GM18526 (cell line): ENCODE data around the gene CYP27B1.

Source experiments
- POLR2A ChIP-seq: IDR thresholded peaks from 3 replicates; pipeline ENCODE4 v1.6.1; 2011; ENCODE audit not compliant: insufficient read length; ENCODE audit errors: extremely low read depth

Gene CYP27B1

DNA sequence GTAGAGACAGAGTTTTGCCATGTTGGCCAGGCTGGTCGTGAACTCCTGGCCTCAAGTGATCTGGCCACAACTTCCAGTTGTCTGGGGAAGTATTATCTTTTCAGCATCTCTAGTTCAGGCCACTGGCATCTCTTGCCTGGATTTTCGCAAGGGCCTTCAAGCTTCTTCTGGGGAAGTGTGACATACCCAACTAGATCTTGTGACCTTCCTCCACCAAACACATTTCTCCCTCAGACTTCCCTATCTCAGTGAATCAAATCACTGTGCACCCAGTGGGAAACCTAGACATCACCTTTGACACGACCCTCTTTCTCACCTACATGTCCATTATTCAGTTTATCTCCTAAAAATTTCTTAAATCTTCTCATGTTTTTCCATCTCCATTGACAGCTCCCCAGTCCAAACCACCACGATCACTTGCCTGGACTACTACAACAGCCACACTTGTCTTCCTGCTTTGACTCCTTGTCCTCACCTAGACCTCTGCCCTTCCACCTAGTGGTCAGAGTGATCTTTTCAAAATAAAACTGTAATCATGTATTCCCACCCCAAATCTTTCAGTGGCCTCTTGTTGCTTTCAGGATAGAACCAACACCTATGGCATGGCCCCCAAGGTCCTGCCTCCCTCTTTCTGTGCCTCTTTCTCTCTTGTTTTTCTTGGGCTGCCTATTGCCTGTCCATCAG, 8.8 kb upstream of the CYP27B1 start:
- no peak for TF ChIP-seq POLR2A

DNA sequence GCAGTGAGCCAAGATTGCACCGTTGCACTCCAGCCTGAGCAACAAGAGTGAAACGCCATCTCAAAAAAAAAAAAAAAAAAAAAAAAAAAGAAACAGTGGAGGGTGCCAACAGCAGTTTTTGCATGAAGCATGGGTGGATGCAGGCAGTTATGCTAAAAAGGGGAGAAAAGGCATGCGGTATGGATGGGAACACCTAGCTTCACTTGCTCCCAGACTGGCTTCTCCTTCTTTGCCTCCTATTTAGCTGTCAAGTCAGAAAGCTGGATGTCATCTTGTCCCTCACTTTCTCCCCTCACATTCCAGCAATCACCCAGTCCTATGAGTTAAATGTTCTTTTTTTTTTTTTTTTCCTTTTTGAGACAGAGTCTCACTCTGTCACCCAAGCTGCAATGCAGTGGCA, 8.2 kb upstream of the CYP27B1 start:
- TF ChIP-seq POLR2A = no peak

DNA sequence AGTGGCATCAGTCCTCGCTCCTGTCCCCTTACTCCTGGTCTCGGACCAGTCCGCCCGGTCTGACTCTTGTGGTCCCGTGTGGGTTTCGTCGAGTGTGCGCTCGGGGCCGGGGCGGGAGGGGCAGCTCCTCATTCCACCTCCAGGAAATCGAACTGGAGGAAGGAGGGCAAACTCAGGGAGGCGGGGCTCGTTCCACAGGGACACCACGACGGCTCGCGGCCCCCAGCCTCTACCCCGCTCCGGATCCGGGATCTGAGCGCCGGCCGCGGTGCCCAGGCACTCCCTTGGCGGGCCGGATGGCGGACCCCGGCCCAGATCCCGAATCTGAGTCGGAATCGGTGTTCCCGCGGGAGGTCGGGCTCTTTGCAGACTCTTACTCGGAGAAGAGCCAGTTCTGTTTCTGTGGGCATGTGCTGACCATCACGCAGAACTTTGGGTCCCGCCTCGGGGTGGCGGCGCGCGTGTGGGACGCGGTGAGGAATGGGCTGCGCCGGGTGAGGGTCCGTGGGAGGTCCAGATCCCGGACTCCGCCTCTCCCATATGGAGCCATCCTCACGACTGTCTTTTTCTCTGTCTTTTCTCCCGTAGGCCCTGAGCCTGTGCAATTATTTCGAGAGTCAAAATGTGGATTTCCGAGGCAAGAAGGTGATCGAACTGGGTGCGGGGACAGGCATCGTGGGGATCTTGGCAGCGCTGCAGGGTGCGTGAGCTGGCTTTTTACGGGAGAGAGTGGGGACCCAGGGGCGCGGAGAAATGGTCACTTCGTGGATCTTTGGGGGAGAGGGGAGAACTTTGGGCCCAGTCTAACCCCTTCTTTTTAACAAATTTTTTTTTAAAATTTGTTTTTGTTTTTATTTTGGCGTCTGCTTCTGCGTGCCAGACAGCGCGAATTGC, 5.8 kb upstream of the CYP27B1 start, which contains the start of gene EEF1AKMT3:
Gene EEF1AKMT3, plus strand, starts transcription at position 186 of the 894 bp plus-strand sequence. Its CDS starts 111 bp downstream, at position 297.
- TF ChIP-seq POLR2A = no peak

DNA sequence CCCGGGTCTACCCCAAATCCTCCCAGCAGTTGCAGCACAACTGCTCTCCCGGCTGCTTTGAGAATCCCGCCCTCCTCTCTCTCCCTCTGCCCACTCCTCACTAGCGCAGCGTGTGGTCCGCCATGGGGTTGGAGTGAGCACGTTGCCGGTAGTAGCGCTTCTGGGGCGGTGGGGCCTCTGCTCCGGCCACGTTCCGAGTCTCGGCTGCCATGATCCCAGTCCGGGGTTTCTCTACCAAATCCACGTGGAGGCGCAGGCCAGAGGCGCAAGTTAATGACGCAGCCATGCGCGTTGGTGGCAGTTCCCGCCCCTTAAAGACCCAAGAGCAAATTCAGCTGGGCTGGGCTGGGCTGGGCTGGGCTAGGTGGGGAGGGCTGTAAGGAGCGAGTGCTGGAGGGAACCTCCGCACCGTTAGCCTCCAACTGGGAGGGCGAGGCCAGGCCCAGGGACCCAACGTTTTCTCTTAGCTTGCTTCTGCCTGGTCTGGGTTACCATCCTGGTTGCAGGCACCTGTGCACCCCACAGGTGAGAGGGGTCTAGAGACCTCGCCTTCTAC, 5.1 kb upstream of the CYP27B1 start, which contains the start of gene METTL1:
Gene METTL1, minus strand, starts transcription at position 233 of the 556 bp plus-strand sequence. Its CDS starts 22 bp downstream, at position 211.
- peak; percentile 80 for TF ChIP-seq POLR2A

DNA sequence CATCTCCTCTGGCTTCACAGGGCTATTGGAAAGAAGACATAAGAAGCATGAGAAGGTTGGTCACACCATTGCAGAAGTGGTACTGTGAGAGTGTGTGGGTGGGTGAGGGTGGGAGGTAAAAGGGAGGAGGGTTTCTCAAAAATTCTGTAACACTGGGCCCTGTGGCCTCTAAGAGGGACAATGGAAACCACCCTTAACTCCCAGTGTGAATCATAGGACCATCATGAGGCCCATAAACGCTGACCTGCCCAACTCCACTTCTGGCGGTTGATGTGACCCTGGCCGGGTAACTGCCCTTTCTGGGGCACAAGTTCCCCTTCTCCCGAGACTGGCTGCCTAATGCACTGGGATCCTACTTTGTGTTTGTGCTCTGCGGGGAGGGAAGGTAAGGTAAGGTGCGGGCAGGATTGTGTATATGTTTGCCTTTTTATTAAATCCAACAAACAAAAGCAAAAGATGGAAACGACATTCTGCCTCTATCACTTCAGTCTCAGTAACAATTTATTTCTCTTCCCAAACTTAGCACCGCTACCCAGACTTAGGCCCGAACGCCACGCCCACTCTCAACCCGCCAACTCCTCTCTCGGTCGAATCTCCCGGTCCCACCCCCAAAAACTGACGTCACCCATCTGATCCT, 4.5 kb upstream of the CYP27B1 start:
- TF ChIP-seq POLR2A = no peak

DNA sequence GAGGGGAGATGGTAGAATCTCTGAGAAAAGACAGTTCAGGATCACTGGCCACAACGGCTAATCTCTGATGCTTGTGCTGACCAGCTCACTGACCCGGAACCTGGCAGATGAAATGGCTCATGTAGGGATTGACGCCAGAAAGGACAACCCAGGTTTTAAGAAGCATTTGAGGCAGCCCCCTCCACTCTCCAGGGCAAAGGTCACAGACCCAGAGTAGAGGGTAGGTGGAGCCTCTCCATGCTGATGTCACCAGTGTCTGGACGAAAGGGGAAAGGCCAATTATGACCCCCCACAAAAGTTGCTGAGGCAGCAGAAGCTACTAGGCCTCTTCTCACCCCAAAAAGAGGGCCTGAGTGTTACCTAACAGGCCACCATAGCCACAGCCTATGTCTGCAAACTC, 3.9 kb upstream of the CYP27B1 start:
- no peak for TF ChIP-seq POLR2A

DNA sequence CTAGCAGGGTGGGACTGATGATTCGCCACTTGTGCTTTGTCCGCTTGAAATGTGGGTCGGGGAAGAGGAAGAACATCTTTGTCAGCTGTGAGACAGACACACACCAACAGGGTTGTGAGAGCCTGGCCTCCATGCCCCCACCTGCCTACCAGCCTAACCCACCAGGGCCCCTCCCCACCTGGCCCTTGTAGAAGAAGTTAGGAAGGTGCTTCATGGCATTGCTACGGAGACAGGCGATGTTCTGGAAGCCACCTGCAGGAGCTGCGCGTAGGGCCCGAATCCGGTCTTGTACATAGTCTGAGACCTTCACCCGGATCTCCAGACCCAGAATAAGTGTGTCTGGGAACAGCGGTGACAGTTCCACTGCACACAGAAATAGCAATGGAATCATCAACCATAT, 2.7 kb upstream of the CYP27B1 start:
- TF ChIP-seq POLR2A = no peak

DNA sequence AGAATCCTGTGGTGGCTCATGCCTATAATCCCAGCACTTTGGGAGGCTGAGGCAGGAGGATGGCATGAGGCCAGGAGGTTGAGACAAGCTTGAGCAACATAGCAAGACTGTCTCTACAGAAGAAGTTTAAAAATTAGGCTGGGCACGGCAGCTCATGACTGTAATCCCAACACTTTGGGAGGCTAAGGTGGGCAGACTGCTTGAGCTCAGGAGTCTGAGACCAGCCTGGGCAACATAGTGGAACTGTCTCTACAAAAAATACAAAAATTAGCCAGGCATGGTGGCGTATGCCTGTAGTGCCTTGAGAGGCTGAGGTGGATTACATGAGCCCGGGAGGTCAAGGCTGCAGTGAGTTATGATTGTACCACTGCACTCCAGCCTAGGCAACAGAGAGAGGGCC, 998 bp upstream of the CYP27B1 start:
- no peak for TF ChIP-seq POLR2A

DNA sequence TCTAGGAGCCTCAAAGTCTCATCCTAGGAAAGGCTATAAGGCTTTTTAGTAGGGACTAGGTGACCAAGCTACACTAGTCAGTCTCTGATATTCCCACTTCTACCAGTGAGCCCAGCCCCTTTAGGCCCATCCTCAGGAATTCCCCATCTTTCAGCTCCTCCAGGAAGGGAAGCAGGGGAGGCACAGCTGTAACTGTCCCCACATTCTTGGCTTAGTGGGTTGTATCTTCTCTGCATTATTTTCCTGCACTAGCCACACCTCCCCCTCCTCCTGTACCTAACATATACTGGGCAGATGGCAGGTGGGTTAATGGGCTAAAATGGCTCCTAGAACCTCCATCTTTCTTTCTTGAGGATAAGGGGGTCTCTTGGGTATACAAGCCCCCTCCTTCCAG, 424 bp upstream of the CYP27B1 start:
- TF ChIP-seq POLR2A = no peak

DNA sequence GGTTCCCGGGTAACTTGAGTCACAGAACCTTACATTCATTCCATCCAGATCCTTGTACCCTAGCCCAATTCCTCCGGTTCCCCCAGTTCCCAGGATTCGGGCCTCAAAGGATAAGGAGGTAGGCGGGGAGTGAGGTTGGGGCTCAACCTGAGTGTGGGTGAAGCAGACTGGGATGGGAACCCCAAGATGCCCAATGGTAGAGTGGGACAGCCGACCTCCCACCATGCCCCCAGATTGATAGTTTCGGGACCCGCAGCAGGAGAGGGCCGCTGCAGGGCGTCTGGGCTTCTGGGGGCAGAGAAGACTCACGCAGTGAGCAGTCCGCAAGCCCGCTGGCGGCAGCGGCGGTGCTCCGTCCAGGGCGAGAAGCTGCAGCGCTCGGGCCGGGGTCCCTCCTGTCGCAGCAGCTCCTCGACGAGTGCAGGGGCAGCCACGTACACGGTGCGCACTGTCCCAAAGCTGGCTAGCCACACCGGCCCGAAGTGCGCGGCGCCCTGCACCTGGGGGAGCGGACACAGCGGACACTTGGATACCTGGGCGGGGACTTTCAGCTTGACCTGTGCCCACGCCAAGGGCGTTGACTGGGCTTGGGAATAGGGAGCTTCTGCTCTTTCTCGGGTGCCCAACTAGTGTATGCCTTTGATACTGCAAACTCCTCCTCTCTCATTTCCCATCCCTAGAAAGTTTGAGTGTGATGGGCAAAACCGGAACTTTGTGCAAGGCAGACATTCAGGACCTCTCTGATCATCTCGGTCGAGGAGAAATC, 997 bp downstream of the CYP27B1 start:
- no peak for TF ChIP-seq POLR2A

DNA sequence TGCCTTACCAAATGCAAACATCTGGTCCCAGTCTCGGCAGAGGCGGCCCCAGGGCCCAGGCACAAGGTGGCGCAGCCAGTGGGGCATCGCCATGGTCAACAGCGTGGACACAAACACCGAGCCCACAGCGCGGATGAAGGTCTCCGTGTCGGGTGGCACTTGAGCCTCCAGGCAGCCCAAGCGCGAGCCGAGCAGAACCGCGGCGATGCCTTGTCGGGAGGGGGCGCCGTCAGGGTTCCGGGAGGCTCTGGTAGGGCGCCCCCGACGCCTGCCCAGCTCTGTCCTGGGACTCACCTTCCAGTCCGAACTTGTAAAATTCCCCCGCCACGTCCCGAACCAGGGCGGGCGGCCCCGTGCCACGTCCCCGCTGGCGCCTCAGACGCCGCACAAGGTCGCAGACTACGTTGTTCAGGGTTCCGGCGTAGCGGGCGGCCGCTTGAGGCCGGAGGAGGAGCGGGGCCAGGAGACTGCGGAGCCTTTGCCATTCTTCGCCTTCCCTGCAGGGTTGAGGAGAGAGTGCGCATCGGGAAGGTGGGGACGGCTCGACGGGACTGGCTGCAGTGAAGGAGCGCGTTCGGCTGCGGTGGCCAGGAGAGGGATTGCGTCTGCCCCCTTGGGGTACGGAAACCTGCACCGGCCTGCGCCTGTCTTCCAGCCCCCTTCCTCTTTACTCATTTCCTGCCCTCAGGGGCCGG, 1.7 kb downstream of the CYP27B1 start:
- TF ChIP-seq POLR2A = peak; percentile 18

DNA sequence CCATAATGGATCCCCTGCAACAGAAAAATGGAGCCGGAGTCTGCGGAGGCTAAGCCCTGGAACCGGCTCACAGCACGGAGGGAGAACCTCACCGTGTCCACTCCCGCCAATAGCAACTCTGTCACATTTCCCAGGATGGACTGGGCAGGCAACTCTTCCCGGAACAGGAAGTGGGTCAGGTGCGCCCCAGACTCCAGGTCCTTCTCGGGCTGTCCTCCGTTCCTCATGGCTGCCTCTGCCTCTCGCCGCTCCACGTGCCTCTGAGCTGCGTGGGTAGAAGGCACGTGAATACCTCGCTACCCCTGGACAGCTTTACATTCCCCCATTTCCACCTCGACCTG, 2.2 kb downstream of the CYP27B1 start:
- TF ChIP-seq POLR2A = no peak

DNA sequence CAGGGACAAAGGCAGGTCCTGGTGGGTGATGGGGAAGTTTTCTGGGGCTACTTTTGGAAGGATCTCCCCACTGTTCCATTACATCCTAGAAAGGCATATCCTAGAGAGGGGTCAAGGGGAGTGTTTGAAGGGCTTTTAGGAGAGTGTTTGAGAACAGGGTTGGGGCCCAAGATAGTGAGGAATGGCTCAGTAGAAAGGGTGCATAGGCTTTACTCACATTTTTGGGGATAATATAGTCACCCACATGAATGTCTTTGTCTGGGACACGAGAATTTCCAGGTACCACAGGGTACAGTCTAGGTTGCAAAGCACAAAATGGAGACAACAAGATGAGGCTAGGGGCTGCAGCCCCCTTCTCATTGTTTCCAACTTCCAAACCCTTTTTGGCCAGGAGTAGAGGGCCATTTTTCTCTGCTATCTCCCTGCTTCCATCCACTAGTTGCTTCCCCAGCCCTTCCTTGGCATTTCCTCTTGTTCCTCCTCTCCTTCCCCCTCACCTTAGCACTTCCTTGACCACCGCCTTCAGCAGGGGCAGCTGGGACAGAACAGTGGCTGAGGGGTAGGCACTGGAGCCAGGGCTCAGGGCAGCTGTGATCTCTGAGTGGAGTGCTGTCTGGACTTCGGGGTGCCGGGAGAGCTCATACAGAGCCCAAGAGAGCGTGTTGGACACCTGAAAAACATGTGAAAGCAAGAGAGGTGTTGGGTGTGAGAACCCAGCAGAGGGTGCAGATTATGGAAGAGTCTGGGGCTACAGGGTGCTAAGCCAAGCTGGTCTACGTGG, 2.8 kb downstream of the CYP27B1 start:
- no peak for TF ChIP-seq POLR2A
